GM19025 (cell line): ENCODE measurements around the gene SPON1.
"Not testable (repeated sequence)": the region's sequence is repeated elsewhere in the genome, so short reads cannot be mapped to it uniquely, and the experiment has no call there.

Experiments used
- ATAC-seq: cut with Tn5 transposase; IDR thresholded peaks from one replicate; pipeline ENCODE4 v1.9.1; 2021; ENCODE audit warnings: mild to moderate bottlenecking, low read depth, moderate library complexity; ENCODE audit not compliant: unreplicated experiment

Gene SPON1

DNA sequence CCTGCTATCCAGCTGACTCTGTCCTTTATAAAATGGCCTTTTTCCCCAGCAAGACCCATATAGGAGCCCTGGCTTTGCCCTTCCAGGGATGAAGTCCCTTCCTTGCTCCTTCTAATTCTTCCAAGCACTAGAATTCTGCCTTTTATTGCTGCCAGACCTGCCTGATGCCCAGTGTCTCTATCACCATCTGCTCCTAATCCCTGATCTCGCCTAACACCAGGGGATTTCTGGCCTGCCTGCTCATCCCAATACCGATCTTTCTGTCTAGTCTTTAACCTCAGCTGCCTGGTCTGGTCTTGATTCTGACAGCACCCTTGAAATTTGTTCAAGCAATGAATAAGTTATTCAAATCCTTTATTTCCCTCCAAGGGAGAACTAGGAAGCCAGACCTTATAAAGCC is 150.2 kb downstream of the SPON1 start:
- ATAC-seq, result no peak

DNA sequence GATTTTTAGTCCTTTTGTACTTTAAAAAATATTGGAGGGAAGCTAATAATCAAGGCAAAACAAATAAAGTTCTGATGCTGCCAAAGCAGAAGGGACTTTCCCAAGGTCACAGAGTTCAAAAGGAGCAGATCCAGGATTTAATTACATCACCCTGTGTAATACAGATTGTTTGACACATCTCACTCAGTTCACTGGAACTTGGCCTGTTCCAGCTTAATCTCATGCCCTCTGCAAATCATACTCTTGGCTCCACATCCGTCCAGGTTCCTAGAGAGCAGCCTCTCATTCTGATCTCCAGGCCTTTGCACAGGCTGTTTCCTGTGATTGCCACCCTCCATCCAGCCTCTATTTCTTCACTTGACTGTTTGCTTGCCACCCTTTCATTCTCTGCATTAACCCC is 151.7 kb downstream of the SPON1 start:
- ATAC-seq, result no peak

DNA sequence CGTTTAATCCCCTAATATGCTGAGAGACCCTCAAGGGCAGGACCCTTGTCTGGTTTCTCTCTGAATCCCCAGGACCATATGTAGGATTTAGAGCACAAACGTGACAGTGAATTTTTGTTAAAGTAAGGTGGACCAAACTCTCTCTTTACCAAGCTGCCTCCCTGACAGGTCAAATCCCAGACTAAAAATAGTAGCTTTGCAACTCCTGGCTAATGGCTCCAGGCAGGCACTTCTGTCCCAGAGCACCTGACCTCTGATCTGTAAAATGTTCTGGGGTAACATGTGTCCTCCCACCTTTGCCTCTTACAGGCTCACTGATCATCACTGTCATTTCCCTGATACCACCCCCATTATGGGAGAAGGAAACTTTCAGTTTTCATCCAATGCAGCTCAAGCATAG is 152.3 kb downstream of the SPON1 start:
- no peak for ATAC-seq

DNA sequence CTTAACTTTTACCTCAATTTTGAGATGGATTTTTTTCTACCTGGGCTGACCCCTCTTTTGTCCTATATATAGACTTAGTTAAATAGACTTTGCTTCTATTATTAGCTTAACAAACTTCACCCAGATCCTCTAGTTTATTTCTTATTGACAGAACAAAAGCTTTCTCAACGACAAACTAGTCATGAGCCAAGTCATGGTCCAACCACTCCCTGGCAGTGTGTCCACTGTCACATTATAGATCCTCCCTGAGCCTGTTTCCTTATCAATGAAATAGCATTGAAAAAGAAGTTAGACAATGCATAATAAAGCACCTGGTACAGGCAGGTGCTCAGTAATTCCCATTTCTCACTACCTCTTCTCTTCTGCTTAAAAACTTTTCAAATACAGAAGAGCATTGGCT is 155.1 kb downstream of the SPON1 start:
- ATAC-seq, result no peak

DNA sequence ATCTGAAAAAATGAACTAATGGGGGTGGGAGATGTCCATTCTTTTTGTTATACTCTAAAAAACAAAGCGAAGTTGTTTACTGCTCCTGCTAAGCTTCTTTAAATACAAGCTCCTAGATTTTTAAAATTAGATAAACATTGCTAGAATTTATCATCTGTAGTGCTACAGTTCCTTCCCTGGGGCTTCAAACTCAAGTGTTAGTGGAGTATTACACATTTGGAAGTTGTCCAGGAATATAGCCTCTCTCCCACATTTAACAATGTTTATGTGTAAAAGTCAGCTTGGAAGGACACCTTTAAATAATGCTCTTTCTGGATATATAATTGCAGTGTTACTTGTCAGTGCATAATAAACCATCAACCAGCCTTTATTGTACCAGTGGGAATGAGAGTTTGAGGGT is 155.5 kb downstream of the SPON1 start:
- no peak for ATAC-seq

DNA sequence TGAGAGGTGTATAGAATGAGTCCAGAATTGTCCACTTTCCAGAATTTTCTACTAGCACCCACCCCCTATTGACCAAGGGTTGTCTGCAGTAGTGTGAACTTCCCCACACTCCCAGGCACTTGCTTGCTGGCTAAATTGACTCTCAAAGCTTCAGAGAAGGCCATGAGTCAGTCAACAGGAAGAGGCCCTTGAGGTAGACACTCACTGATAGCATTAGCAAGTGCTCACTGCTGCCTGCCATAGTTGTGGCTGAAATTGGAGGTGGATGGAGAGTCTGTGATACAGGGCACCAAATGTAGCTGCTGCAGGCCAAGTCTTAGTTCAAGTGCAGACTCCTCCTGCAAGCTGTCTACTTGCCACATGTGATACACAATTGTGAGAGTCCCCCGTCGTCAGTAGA is 156.8 kb downstream of the SPON1 start:
- no peak for ATAC-seq

DNA sequence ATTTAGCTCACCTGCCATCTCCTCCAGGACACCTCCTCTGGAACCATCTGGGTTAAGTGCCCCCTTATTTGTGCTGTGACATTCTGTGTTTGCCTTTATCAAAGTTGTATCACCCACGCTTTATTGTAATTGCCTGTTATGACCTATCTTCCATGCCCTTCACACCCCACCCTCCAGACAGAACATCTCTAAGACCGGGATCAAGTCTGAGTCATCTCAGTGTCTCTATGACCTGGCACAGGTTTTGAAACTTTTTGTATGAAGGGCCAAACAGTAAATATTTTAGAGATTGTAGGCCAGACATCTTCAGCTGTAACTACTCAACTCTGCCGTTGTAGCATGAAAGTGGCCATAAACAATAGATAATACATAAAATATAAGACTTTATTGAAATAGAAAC is 161.8 kb downstream of the SPON1 start:
- no peak for ATAC-seq

DNA sequence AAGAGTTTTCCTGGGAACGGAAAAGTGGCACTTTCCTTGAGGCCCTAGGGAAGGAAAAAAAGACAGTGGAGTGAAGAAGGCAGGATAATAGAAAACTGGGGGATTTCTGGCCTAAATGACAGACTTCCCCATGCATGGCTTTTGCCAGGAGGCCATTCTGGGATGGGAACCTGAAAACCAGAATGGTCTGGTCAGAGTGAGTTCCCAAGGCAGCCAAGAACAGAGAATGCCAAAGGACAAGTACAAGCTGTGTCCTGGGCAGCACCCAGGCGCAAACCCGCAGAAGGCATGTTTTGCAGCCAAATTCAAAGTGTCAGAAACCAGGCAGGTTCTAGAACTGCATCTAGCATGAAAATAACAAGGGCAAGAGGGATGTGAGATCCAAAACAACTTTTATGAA is 162.4 kb downstream of the SPON1 start:
- no peak for ATAC-seq

DNA sequence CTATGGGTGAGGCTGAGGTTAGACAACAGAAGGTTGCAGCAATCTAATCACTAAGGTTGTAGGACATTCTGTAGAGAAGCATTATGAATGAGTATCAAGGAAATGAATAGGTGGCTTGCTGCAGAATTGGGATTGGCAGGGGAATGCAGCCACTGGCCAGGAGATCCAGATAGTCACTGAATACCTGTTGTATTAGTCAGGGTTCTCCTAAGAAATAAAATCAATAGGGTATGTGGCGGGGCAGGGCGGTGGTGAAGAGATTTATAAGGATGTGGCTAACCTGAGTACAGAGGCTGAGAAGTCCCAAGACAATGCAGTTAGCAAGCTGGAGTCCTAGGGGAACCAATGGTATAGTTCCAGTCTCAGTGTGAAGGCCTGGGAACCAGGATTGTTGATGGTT is 163.0 kb downstream of the SPON1 start:
- ATAC-seq, result no peak

DNA sequence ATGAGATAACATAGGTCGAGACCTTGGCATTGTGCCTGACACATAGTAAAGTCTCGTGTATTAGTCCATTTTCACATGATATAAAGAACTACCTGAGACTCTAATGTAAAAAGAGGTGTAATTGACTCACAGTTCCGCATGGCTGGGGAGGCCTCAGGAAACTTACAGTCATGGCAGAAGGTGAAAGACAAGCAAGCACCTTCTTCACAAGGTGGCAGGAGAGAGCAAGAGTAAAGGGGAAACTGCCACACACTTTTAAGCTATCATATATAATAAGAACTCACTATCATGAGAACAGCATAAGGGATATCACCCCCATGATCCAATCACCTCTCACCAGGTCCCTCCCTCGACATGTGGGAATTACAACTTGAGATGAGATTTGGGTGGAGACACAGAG is 165.2 kb downstream of the SPON1 start:
- no peak for ATAC-seq

DNA sequence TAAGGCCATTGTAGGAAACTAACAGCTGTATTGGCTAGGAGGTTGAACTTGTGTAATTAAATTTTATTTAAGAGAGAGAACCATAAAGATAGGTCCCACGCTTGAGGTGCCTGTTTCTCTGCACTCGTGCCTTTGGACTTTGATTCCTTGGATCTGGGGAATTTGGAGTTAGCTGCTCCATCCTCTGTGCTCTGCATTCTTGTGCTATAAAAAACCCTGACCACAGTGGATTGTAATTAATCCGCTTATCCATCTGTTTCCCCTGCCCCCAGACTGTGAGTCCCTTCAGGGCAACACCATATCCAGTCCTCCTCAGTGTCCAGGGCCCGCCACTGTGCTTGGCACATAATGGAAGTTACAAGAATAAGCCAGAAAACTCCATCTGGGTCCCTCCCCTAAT is 169.8 kb downstream of the SPON1 start:
- ATAC-seq, result no peak

DNA sequence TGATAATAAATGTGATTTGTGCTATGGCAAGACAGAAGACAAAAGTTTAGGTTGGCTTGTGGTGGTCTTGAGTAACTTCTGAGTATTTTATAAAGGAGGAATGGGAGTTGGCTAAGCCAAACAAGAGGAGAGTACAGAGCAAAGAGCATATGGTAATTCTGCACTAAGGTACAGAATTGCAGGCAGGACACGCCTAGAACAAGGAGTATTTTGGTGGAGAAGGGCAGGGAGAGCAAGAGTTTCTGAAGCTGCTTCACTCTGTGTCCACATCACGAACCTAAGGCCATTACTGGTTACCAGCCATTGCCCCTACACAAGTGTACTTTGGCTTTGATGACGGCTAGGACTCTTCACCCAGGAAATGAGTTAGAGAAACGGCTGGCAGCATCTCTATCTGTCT is 170.9 kb downstream of the SPON1 start:
- no peak for ATAC-seq

DNA sequence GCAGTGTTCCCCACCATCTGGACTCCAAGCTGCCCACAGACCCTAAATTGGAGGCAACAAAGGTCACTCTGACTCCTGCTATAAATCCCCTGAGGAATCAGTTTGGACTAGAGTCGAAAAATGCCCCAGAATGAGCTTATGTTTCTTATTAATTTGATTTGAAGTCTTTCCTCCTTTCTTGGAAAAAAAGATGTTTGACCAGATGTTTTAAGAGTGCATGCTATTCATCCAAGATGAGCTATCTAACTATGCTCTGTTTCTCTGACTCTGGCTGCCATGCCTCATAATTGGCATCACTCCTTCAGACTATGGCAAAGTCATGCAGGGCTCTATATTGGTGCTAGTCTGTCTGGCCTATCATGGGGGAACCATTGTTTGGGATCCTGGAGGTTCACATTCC is 174.0 kb downstream of the SPON1 start:
- no peak for ATAC-seq

DNA sequence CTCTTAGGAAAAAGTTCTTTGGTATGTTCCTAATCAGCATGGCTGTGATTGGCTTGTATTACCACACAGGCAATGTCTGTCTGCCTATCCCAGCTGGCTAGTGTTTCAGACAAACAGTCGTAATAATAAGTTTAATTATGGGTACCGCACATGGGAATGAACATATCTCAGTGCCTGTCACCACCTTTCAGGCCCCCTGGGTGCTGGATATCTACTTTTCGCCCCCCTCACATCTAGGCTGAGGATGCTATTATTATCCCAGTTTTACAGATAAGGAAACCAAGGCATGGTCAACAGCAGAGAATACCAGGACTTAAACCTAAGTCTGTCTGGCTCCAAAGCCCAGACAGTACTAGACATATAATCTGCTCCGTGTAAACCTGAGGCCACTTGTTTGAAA is 174.8 kb downstream of the SPON1 start:
- ATAC-seq, result no peak

DNA sequence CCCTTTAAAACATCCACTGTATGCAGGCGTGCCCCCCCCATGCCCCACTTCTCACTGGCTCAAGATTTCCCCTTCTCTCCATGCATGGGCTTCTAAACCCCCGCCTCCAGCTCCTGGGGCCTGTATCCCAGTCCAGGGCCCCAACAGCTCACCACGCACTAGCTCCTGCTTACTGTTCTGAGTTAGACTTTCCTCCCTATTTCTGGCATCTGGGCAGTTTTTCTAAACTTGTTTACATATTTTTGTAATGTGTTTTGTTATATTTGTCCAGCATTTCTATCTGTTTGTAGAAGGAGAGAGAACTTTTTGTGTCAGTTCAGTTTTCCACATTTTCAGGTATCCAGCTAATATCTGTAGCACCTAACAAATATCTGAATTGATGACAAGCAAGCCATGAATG is 178.5 kb downstream of the SPON1 start:
- ATAC-seq, result no peak

DNA sequence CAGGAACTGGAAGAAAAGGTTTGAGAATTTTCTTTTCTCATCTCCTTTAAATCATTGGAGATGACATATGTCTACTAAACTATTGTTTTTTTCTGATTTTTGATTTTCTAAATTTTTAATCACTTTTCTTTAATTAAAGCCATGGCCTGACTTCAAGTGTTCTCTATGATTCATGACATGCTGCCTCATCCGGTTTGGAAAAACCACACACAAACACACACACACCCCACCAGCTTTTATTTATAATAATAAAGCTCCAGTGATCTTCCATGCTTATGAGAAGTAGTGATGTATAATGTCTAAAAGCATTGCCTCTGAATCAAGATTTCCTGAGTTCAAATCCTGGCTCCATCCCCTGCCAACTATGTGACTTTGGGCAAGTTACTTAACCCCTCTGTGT is 179.2 kb downstream of the SPON1 start:
- ATAC-seq, result no peak

DNA sequence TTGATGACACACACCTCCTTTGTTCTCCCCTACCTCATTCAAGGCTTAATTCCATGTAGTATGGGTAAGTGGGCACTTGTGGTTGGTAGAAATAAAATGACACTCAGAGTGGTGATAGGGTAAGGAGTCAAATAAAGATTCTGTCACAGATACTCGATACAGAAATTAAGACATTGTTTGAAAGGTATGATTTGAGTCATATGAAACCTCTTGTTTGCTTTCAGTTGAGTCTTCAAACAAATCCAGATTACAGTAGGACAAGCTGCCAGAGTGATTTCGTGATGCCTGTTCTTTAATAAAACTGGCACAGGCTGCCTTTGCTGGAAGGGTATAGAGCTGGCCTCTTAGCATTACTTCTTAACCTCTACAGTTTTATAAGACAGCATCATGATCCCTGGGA is 182.4 kb downstream of the SPON1 start:
- no peak for ATAC-seq

DNA sequence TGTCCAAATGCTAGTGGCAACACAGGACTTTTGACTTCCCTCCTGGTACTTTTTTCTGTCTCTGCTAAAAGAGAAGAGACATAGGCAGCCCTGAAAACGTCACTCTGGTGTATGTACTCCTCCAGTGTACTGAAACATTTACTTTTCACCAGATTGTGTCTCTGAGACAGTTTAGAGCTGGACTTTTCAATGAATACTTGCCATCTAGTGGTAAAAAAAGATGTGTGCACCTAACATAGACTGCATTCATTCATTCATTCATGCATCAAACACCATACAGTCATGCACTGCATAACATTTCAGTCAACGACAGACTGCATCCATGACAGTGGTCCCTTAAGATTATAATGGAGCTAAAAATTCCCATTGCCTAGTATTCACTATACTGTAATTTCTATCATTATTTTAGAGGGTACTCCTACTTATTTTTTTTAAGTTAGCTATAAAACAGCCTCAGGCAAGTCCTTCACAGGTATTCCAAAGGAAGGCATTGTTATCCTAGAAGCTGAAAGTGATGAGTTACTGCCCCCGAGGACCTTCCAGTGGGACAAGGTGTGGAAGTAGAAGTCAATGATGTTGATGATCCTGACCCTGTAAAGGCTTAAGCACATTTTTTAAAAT is 186.2 kb downstream of the SPON1 start:
- ATAC-seq, result no peak

DNA sequence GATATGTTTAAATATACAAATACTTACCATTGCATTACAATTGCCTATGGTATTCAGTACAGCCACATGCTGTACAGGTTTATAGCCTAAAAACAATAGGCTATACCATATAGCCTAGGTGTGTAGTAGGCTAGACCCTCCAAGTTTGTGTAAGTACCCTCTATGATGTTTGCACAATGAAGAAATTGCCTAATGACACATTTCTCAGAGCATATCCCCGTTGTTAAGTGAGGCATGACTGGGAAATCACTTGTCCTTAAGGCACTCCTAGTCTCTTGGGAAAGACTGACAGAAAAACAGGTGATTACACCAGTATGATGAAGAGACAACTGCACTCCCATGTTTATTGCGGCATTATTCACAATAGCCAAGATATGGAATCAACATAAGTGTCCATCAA is 187.2 kb downstream of the SPON1 start:
- no peak for ATAC-seq

DNA sequence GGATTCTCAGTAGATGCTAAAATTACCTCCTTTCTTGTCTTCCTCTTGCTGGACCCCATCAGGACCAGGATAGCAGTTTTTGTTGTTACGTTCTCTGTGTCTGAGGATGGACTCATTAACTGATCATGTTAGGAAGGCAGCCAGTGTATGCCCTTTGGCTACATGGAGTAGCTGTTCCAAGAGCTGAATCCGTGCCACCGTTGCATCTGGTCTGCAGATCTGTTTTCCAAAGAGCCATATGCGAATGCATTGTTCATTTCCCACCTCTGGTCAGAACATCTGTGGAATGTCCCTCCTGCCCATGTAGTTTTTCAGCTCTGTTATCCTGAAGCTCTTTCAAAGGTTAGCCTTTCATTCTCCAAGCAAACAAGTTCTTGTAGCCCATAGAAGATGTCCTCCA is 188.4 kb downstream of the SPON1 start:
- ATAC-seq, result no peak

DNA sequence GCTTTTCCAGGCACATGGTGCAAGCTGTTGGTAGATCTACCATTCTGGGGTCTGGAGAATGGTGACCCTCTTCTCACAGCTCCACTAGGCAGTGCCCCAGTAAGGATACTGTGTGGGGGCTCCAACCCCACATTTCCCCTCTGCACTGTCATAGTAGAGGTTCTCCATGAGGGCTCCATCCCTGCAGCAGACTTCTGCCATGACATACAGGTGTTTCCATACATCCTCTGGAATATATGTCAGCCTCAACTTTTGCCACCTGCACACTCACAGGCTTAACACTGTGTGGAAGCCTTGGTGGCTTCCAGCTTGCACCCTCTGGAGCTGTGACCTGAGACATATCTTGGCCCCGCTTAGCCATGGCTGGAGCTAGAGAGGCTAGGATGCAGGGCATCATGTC is 191.6 kb downstream of the SPON1 start:
- ATAC-seq, result not testable (repeated sequence)

DNA sequence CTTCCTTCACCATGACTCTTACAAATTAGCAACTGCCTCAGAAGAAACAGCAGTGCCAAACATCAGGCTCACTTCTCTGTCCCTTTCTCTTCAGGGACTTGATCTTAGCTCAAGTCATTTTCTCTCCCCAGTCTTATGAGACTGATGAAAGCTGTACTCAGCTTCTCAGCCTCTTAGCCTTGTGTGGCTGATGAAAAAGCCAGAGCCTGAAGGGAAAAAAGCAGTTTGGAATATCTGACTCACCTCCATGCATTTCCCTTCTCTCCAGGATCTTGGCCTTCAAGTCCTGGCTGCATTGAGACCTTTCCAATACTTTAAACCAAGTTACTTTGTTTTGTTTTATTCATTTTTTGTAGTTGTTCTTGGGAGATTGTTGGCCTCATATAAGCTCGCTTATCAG is 195.9 kb downstream of the SPON1 start:
- ATAC-seq, result no peak

DNA sequence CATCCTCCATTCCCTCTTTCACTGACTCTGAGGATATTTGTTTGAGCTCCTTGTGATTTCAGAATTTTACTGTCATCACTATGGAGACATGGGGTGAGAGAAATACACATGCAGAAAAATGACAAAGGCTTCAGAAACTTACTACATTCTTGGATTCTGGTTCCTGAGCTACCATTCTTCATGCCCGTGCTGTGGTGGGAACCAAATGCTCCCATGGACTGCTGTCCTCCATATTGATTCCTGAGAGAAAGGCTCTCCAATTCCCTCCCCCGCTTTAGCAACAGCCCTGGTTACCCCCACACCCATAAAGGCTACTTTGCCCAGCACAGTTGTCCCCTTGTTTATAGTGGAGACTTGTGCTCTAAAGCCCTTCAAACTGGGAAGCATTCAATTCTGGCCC is 201.1 kb downstream of the SPON1 start:
- no peak for ATAC-seq
